Liver (tissue), 9 donors: ENCODE results near the gene ALK. TPM values are rescaled to one million over a fixed set of nuclear protein-coding genes. Genes with fewer than 3 reads are reported as not detected.

Experiments
- DNase-seq: peaks from one replicate; pipeline ENCODE4 v3.0.0-alpha.2; 2017; ENCODE audit warnings: low spot score
- H3K27ac ChIP-seq, 2 donors: one replicate each; pipeline ENCODE4 v1.7.0; 2013; ENCODE audit warnings: inconsistent platforms in 2 of 2, low read length in 2 of 2, control low read depth in 1 of 2, low read depth in 1 of 2, mild to moderate bottlenecking in 1 of 2
- H3K27me3 ChIP-seq, 4 donors: one replicate each; pipeline versions ENCODE4 v1.6.1 to v1.7.0; 2013; ENCODE audit warnings: low read length in 3 of 4, inconsistent platforms in 1 of 4, mild to moderate bottlenecking in 1 of 4, moderate library complexity in 1 of 4; ENCODE audit not compliant: control insufficient read depth in 4 of 4, insufficient read depth in 4 of 4
- H3K36me3 ChIP-seq, 4 donors: one replicate each; pipeline versions ENCODE4 v1.6.1 to v1.7.0; 2013; ENCODE audit warnings: low read length in 3 of 4, mild to moderate bottlenecking in 3 of 4, low read depth in 1 of 4, moderate library complexity in 1 of 4; ENCODE audit not compliant: control insufficient read depth in 4 of 4, insufficient read depth in 3 of 4
- H3K4me1 ChIP-seq, 4 donors: one replicate each; pipeline versions ENCODE4 v1.6.1 to v1.7.0; 2013; ENCODE audit warnings: low read length in 3 of 4, mild to moderate bottlenecking in 3 of 4, moderate library complexity in 1 of 4; ENCODE audit not compliant: control insufficient read depth in 4 of 4, insufficient read depth in 4 of 4
- H3K4me3 ChIP-seq, 3 donors: one replicate each; pipeline versions ENCODE4 v1.6.1 to v1.7.0; 2013; ENCODE audit warnings: low read length in 3 of 3, control low read depth in 1 of 3, low read depth in 1 of 3, mild to moderate bottlenecking in 1 of 3
- H3K9ac ChIP-seq, 2 donors: one replicate each; pipeline ENCODE4 v1.7.0; 2013; ENCODE audit warnings: low read length in 2 of 2, mild to moderate bottlenecking in 2 of 2, moderate library complexity in 2 of 2, control low read depth in 1 of 2, low read depth in 1 of 2
- H3K9me3 ChIP-seq, 4 donors: one replicate each; pipeline versions ENCODE4 v1.6.1 to v1.7.0; 2013; ENCODE audit warnings: low read length in 3 of 4; ENCODE audit not compliant: control insufficient read depth in 4 of 4
- FOXA1 ChIP-seq: IDR thresholded peaks from 2 replicates; pipeline ENCODE4 v1.6.1; 2016; ENCODE audit warnings: antibody characterized with exemption
- FOXA2 ChIP-seq: IDR thresholded peaks from 2 replicates; pipeline ENCODE4 v1.6.1; 2016; ENCODE audit warnings: antibody characterized with exemption
- GABPA ChIP-seq, 2 donors: IDR thresholded peaks in 1 of 2; conservative IDR thresholded peaks in 1 of 2; 2 replicates each; pipeline ENCODE4 v1.6.1; 2016; ENCODE audit warnings: antibody characterized with exemption in 2 of 2, mild to moderate bottlenecking in 1 of 2, moderate library complexity in 1 of 2
- HNF4A ChIP-seq, 2 donors: conservative IDR thresholded peaks; 2 replicates each; pipeline ENCODE4 v1.6.1; 2016; ENCODE audit warnings: antibody characterized with exemption in 2 of 2, mild to moderate bottlenecking in 2 of 2
- HNF4G ChIP-seq: IDR thresholded peaks from 2 replicates; pipeline ENCODE4 v1.6.1; 2016; ENCODE audit warnings: antibody characterized with exemption
- JUND ChIP-seq, 2 donors: IDR thresholded peaks; 2 replicates each; pipeline ENCODE4 v1.6.1; 2016; ENCODE audit warnings: antibody characterized with exemption in 2 of 2
- NR2F2 ChIP-seq: IDR thresholded peaks from 2 replicates; pipeline ENCODE4 v1.6.1; 2016; ENCODE audit warnings: antibody characterized with exemption
- RAD21 ChIP-seq, 2 donors: IDR thresholded peaks; 2 replicates each; pipeline ENCODE4 v1.6.1; 2016; ENCODE audit warnings: antibody characterized with exemption in 2 of 2, mild to moderate bottlenecking in 2 of 2
- REST ChIP-seq: IDR thresholded peaks from 2 replicates; pipeline ENCODE4 v1.6.1; 2016; ENCODE audit warnings: antibody characterized with exemption, mild to moderate bottlenecking
- RXRA ChIP-seq, 2 donors: IDR thresholded peaks; 2 replicates each; pipeline ENCODE4 v1.6.1; 2017 to 2018; ENCODE audit warnings: antibody characterized with exemption in 2 of 2, mild to moderate bottlenecking in 1 of 2
- SP1 ChIP-seq: IDR thresholded peaks from 2 replicates; pipeline ENCODE4 v1.6.1; 2018; ENCODE audit warnings: antibody characterized with exemption, mild to moderate bottlenecking
- TAF1 ChIP-seq: conservative IDR thresholded peaks from 2 replicates; pipeline ENCODE4 v1.6.1; 2016; ENCODE audit warnings: antibody characterized with exemption, mild to moderate bottlenecking
- YY1 ChIP-seq: IDR thresholded peaks from 2 replicates; pipeline ENCODE4 v1.6.1; 2016; ENCODE audit warnings: antibody characterized with exemption, mild to moderate bottlenecking
- WGBS: extraction: QIAGEN DNeasy Blood & Tissue Kit; methylation state at CpG from one replicate; pipeline ENCODE4 v1.1.7; 2013; 5-methylcytosine and 5-hydroxymethylcytosine counted together
- polyA plus RNA-seq, 2 donors: library from polyadenylated mRNA; stranded (reverse) in 1 of 2; unstranded in 1 of 2; fragments of 200-250 nt in 1 of 2; fragments of >200 nt in 1 of 2; fragmentation: Nextera tagmentation in 1 of 2; extraction: Ambion mirVana in 1 of 2; gene quantifications; one replicate each; pipeline versions ENCODE4 v1.2.1 to v1.2.3, GENCODE V29; 2013 to 2015
- total RNA-seq, 2 donors: library from RNA; depleted of rRNA; stranded (reverse); fragments of >200 nt; gene quantifications; one replicate each; pipeline ENCODE4 v1.2.3, GENCODE V29; 2014
- TF ChIP-seq, protein P1 (sequence below): IDR thresholded peaks from 2 replicates; pipeline ENCODE4 v1.6.1; 2016; ENCODE audit warnings: antibody characterized with exemption
- TF ChIP-seq, protein P2 (sequence below): IDR thresholded peaks from 2 replicates; pipeline ENCODE4 v1.6.1; 2016; ENCODE audit warnings: antibody characterized with exemption
- TF ChIP-seq, protein P3 (sequence below): IDR thresholded peaks from 2 replicates; pipeline ENCODE4 v1.6.1; 2016; ENCODE audit warnings: antibody characterized with exemption
- TF ChIP-seq, protein P4 (sequence below): fragments of 150-350 bp; IDR thresholded peaks from 2 replicates; pipeline ENCODE4 v1.5.1; 2017; ENCODE audit warnings: improper control_type of control experiment, low read depth, low read length; ENCODE audit not compliant: missing input control
- donor health status: healthy.
- donor health status: healthy.
- donor health status: healthy.
- donor health status: healthy.
- donor health status: healthy.

ALK gene
- total and polyA plus RNA-seq, 4 donors, result under 0.01 TPM; not detected in 3

GRCh38 chr2:29284671-29285070 lies 636.7 kb downstream of the ALK start:
- Histone ChIP-seq H3K9me3 (no peaks in the 10 kb centered on the region), H3K9ac (no peak overlapping the region), H3K27ac (no peak overlapping the region), H3K27me3 (peaks cover 0 to 9% (median 1%) of the 10 kb centered on the region in 4 donors), H3K4me1 (no peaks in the 10 kb centered on the region), H3K4me3 (no peak overlapping the region), H3K36me3 (no peaks in the 10 kb centered on the region)
- 91% methylated on average over 10 of the region's 10 CpGs for WGBS
- TF ChIP-seq RXRA (IDR thresholded peaks at IDR 0.05) (no peak), SP1 (no peak), HNF4A (conservative IDR thresholded peaks at IDR 0.05) (no peak), YY1 (no peak), GABPA (IDR thresholded peaks at IDR 0.05 in 1 of 2, conservative IDR thresholded peaks at IDR 0.05 in 1 of 2) (no peak), NR2F2 (no peak), JUND (IDR thresholded peaks at IDR 0.05) (no peak), TAF1 (no peak), RAD21 (IDR thresholded peaks at IDR 0.05) (no peak), FOXA2 (no peak), REST (no peak), FOXA1 (no peak)
- TF ChIP-seq, protein P1, sequence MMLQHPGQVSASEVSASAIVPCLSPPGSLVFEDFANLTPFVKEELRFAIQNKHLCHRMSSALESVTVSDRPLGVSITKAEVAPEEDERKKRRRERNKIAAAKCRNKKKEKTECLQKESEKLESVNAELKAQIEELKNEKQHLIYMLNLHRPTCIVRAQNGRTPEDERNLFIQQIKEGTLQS, result no peak
- TF ChIP-seq, protein P2, sequence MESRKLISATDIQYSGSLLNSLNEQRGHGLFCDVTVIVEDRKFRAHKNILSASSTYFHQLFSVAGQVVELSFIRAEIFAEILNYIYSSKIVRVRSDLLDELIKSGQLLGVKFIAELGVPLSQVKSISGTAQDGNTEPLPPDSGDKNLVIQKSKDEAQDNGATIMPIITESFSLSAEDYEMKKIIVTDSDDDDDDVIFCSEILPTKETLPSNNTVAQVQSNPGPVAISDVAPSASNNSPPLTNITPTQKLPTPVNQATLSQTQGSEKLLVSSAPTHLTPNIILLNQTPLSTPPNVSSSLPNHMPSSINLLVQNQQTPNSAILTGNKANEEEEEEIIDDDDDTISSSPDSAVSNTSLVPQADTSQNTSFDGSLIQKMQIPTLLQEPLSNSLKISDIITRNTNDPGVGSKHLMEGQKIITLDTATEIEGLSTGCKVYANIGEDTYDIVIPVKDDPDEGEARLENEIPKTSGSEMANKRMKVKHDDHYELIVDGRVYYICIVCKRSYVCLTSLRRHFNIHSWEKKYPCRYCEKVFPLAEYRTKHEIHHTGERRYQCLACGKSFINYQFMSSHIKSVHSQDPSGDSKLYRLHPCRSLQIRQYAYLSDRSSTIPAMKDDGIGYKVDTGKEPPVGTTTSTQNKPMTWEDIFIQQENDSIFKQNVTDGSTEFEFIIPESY, result no peak
- TF ChIP-seq, protein P3, sequence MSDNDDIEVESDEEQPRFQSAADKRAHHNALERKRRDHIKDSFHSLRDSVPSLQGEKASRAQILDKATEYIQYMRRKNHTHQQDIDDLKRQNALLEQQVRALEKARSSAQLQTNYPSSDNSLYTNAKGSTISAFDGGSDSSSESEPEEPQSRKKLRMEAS, result no peak
- no peak for DNase-seq

- no peaks in the 10 kb centered on the region for H3K9me3 ChIP-seq
- no peak overlapping the region for H3K4me3 ChIP-seq
- no peak overlapping the region for H3K27ac ChIP-seq
- H3K4me1 ChIP-seq, result no peaks in the 10 kb centered on the region
- WGBS, result 82% methylated on average over 3 of the region's 3 CpGs
- TF ChIP-seq TAF1 (no peak), RXRA (IDR thresholded peaks at IDR 0.05) (no peak), HNF4G (no peak), YY1 (no peak), NR2F2 (no peak), FOXA2 (no peak)
- TF ChIP-seq, protein P4, sequence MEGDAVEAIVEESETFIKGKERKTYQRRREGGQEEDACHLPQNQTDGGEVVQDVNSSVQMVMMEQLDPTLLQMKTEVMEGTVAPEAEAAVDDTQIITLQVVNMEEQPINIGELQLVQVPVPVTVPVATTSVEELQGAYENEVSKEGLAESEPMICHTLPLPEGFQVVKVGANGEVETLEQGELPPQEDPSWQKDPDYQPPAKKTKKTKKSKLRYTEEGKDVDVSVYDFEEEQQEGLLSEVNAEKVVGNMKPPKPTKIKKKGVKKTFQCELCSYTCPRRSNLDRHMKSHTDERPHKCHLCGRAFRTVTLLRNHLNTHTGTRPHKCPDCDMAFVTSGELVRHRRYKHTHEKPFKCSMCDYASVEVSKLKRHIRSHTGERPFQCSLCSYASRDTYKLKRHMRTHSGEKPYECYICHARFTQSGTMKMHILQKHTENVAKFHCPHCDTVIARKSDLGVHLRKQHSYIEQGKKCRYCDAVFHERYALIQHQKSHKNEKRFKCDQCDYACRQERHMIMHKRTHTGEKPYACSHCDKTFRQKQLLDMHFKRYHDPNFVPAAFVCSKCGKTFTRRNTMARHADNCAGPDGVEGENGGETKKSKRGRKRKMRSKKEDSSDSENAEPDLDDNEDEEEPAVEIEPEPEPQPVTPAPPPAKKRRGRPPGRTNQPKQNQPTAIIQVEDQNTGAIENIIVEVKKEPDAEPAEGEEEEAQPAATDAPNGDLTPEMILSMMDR, result no peak
- DNase-seq, result no peak
- no peak overlapping the region for H3K9ac ChIP-seq
- peaks cover 0 to 5% (median 1%) of the 10 kb centered on the region in 4 donors for H3K27me3 ChIP-seq
- no peaks in the 10 kb centered on the region for H3K36me3 ChIP-seq
Measured at GRCh38 chr2:29281916-29282247, 639.5 kb downstream of the ALK start.
